Esophagus muscularis mucosa (tissue), 4 donors: ENCODE data around the gene CHCHD6. TPM values are rescaled to one million over a fixed set of nuclear protein-coding genes. Genes with fewer than 3 reads are reported as not detected.

Source experiments
- DNase-seq: peaks from one replicate; pipeline ENCODE4 v3.0.0-alpha.2; 2017; ENCODE audit errors: extremely low spot score
- H3K27ac ChIP-seq, 4 donors: fragments of 200-600 bp; sonication (generic); replicated peaks in 1 of 4; 1 replicate in 3 of 4; 2 replicates in 1 of 4; pipeline ENCODE4 v1.5.1; 2016 to 2019; ENCODE audit warnings: mild to moderate bottlenecking in 1 of 4
- H3K27me3 ChIP-seq, 4 donors: fragments of 200-600 bp; sonication (generic); one replicate each; pipeline versions ENCODE4 v1.5.1 to v1.6.0; 2016 to 2019
- H3K36me3 ChIP-seq, 4 donors: fragments of 200-600 bp; sonication (generic); one replicate each; pipeline ENCODE4 v1.5.1; 2016 to 2019
- H3K4me1 ChIP-seq, 4 donors: fragments of 200-600 bp; sonication (generic); one replicate each; pipeline ENCODE4 v1.5.1; 2016 to 2019
- H3K4me3 ChIP-seq, 4 donors: fragments of 200-600 bp; sonication (generic); 1 replicate in 2 of 4; 2 replicates in 2 of 4; pipeline ENCODE4 v1.5.1; 2016 to 2019; ENCODE audit warnings: mild to moderate bottlenecking in 4 of 4, moderate library complexity in 1 of 4
- H3K9me3 ChIP-seq, 4 donors: fragments of 200-600 bp; sonication (generic); 1 replicate in 3 of 4; 2 replicates in 1 of 4; pipeline ENCODE4 v1.5.1; 2016 to 2019
- EP300 ChIP-seq: sonication (generic); formaldehyde crosslinking; IDR thresholded peaks from one replicate; pipeline ENCODE4 v1.6.1; 2017; ENCODE audit warnings: antibody characterized with exemption
- POLR2A ChIP-seq: fragments of 450-650 bp; IDR thresholded peaks from one replicate; pipeline ENCODE4 v1.6.1; 2017; ENCODE audit warnings: antibody characterized with exemption, moderate library complexity, mild to moderate bottlenecking, low read depth
- POLR2AphosphoS5 ChIP-seq, 2 donors: sonication (generic); formaldehyde crosslinking; IDR thresholded peaks; one replicate each; pipeline ENCODE4 v1.6.1; 2017; ENCODE audit warnings: antibody characterized with exemption in 2 of 2
- WGBS: methylation state at CpG from one replicate; pipeline ENCODE4 v1.1.5; 2018; 5-methylcytosine and 5-hydroxymethylcytosine counted together
- intact Hi-C: fragments of 100-400 bp; cut with DNase I; formaldehyde crosslinking; loops from one replicate; pipeline ENCODE4 v1.15.1; 2023
- total RNA-seq, 4 donors: library from RNA; depleted of rRNA; stranded (reverse); fragments of >200 nt; gene quantifications; one replicate each; pipeline versions ENCODE4 v1.1.0 to v1.2.1, GENCODE V29; 2016
- TF ChIP-seq, protein P1 (sequence below), 3 experiments: fragments of 200-600 bp in 2 of 3; fragments of 450-650 bp in 1 of 3; sonication (generic) in 2 of 3; IDR thresholded peaks; one replicate each; pipeline ENCODE4 v1.5.1; 2017 to 2019; ENCODE audit warnings: antibody characterized with exemption in 3 of 3, mild to moderate bottlenecking in 2 of 3, moderate library complexity in 1 of 3

CHCHD6 gene
- total RNA-seq, 4 donors from 2014 or later = 10.3 to 13.4 (median 12.1) TPM

DNA sequence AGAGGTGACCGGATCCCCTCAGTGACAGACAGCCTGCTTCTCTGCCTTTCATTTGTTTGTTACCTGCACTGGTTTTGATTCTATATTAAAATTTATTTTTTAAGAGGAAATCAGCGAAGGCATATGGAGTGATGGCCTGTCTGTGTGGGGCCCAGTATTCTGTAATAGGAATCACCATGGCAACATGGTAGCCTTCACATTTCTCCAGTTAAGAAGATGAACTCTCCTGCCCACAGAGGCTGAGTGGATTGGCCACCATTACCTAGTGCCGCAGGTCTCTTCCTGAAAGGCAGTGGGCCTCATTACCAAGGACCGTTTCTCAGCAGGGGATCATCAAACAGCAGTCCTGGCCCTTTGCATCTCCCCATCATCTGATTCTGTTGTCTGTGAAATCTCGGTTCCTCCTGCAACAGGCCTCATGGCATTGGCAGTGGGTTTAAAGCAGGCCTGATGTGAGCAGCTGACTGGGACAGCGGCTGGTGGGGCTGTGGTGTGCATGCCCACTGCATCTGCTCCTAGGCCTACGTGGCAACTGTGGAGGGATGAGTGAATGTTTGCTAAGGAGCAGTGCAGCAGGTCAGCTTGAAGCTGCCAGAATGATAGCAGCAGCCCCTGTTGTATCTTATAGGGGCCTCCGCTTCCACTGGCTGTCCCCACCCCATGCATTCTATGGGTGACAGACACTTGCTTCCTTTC lies 114.5 kb downstream of the CHCHD6 start:
- Histone ChIP-seq H3K27ac (no peak overlapping the region), H3K9me3 (peaks cover 0 to 5% (median 0%) of the 10 kb centered on the region in 4 donors), H3K36me3 (no peaks in the 10 kb centered on the region), H3K27me3 (no peaks in the 10 kb centered on the region), H3K4me3 (no peak overlapping the region), H3K4me1 (peaks cover 13 to 20% (median 18%) of the 10 kb centered on the region in 4 donors)
- peak; percentile 90 for DNase-seq
- WGBS = 96% methylated on average over 7 of the region's 8 CpGs
- TF ChIP-seq, protein P1, sequence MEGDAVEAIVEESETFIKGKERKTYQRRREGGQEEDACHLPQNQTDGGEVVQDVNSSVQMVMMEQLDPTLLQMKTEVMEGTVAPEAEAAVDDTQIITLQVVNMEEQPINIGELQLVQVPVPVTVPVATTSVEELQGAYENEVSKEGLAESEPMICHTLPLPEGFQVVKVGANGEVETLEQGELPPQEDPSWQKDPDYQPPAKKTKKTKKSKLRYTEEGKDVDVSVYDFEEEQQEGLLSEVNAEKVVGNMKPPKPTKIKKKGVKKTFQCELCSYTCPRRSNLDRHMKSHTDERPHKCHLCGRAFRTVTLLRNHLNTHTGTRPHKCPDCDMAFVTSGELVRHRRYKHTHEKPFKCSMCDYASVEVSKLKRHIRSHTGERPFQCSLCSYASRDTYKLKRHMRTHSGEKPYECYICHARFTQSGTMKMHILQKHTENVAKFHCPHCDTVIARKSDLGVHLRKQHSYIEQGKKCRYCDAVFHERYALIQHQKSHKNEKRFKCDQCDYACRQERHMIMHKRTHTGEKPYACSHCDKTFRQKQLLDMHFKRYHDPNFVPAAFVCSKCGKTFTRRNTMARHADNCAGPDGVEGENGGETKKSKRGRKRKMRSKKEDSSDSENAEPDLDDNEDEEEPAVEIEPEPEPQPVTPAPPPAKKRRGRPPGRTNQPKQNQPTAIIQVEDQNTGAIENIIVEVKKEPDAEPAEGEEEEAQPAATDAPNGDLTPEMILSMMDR (IDR thresholded peaks at IDR 0.05) = no peak
- TF ChIP-seq POLR2A (no peak), EP300 (no peak)
- intact Hi-C loops = no loop called here

DNA sequence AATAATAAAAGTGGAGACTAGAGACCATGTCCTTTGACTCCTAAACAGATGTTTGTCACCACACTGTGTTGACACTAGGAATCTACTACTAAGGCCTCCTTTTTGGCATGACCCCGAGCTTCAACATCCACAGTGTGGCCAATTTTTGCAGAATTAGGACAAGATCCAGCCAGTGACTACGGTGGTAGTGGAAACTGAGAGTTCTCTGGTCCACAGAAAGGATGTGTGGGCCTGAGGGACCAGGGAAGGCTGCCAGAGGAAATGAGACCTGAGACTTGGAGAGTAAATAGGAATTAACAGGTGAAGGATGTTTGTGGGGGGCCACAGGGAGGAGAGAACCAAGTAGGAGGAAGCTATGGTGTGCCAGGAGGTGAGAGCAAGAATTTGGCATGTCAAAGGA lies 122.7 kb downstream of the CHCHD6 start:
- no peak overlapping the region for H3K4me3 ChIP-seq
- H3K4me1 ChIP-seq = peaks cover 0 to 10% (median 3%) of the 10 kb centered on the region in 4 donors
- intact Hi-C loops = no loop called here
- H3K36me3 ChIP-seq = no peaks in the 10 kb centered on the region
- no peaks in the 10 kb centered on the region for H3K27me3 ChIP-seq
- WGBS = 84% methylated on average over 2 of the region's 2 CpGs
- peaks cover 0 to 5% (median 0%) of the 10 kb centered on the region in 4 donors for H3K9me3 ChIP-seq
- H3K27ac ChIP-seq = peak overlapping the region; percentile 15 to 55 (median 36)
- peak; percentile 80 for DNase-seq
- TF ChIP-seq POLR2AphosphoS5 (IDR thresholded peaks at IDR 0.05) = no peak
- no peak for TF ChIP-seq EP300
- no peak for TF ChIP-seq POLR2A
- TF ChIP-seq, protein P1 (IDR thresholded peaks at IDR 0.05) = no peak

DNA sequence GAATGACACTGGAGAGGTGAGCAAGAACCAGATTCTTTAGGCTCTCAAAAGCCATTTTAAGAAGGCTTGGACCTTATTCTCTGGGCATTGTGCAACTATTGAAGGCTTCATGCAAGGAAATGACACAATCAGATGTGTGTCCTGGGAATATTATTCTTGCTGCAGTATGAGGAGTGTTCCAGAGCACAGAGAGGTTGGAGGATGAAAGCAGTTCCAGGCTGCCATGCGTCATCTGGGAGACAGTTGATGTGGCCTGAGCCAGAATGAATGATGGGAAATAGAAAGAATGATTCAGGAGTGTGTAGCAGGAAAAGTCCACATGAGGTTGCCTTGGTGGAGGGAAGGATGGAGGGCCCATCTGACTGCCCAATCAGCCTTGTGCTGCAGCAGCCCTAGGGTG lies 123.1 kb downstream of the CHCHD6 start:
- Histone ChIP-seq H3K27ac (peak overlapping the region; percentile 39 to 55 (median 54)), H3K27me3 (no peaks in the 10 kb centered on the region), H3K9me3 (peaks cover 0 to 3% (median 0%) of the 10 kb centered on the region in 4 donors), H3K4me3 (no peak overlapping the region), H3K4me1 (peaks cover 0 to 10% (median 3%) of the 10 kb centered on the region in 4 donors), H3K36me3 (no peaks in the 10 kb centered on the region)
- TF ChIP-seq POLR2AphosphoS5 (IDR thresholded peaks at IDR 0.05) (peak; percentile 22 to 36), POLR2A (no peak)
- 55% methylated on average over 1 of the region's 1 CpG for WGBS
- intact Hi-C loops = no loop called here
- peak; percentile 92 for DNase-seq

DNA sequence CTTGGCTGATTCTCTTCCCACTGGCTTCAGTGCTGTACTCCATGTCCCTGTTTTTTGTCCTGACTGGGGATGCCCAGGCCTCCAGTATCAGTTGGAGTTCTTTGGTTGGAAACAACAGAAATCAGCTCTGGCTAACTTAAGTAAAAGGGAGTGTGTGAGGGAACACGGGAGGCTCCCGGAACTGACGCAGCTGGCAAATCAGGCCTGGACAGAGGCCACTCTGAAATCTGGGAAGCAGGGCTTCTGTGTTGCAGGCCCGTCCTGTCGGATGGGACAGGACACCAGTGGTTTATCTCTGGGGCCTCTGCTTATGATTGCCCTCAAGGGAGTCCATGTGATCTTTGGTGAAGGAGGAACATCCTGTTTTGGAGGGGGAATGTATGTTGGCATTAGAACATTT lies 124.3 kb downstream of the CHCHD6 start:
- H3K4me1 ChIP-seq = peaks cover 0 to 10% (median 3%) of the 10 kb centered on the region in 4 donors
- no peaks in the 10 kb centered on the region for H3K9me3 ChIP-seq
- H3K27me3 ChIP-seq = no peaks in the 10 kb centered on the region
- TF ChIP-seq POLR2A (no peak), POLR2AphosphoS5 (IDR thresholded peaks at IDR 0.05) (no peak), EP300 (no peak)
- TF ChIP-seq, protein P1 (IDR thresholded peaks at IDR 0.05) = no peak
- peak; percentile 92 for DNase-seq
- intact Hi-C loops = no loop called here
- 60% methylated on average over 1 of the region's 5 CpGs for WGBS
- H3K27ac ChIP-seq = peak overlapping the region; percentile 12 to 55 (median 44)
- no peaks in the 10 kb centered on the region for H3K36me3 ChIP-seq
- no peak overlapping the region for H3K4me3 ChIP-seq

DNA sequence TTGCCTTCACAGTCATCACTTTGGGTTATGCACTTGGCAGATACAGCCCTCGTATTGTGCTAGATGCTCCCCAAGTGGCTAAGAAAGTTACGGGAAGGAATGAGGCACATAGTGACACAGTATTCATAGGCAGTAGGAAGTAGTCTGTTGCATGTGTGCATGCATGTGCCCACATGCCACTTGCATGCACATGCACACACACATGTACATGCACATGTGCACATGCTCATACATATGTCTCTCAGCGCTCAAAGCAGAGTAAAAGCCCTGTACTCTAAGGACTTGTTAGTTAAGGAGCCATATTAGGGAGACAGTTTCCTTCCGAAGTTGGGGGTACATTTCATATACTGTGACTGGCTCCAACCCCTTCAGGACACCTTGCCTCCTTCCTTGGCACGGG lies 128.9 kb downstream of the CHCHD6 start:
- intact Hi-C loops = no loop called here
- no peaks in the 10 kb centered on the region for H3K27me3 ChIP-seq
- H3K27ac ChIP-seq = no peak overlapping the region
- no peak for DNase-seq
- peaks cover 0 to 3% (median under 1%) of the 10 kb centered on the region in 4 donors for H3K4me1 ChIP-seq
- H3K36me3 ChIP-seq = peaks cover 0 to 7% (median 0%) of the 10 kb centered on the region in 4 donors
- H3K9me3 ChIP-seq = no peaks in the 10 kb centered on the region
- no peak overlapping the region for H3K4me3 ChIP-seq
- WGBS = 88% methylated on average over 5 of the region's 5 CpGs
- TF ChIP-seq POLR2AphosphoS5 (IDR thresholded peaks at IDR 0.05) (no peak), EP300 (no peak), POLR2A (no peak)
- TF ChIP-seq, protein P1 (IDR thresholded peaks at IDR 0.05) = no peak
